ENCODE results near the gene DCAF8. TPM values are rescaled to one million over a fixed set of nuclear protein-coding genes. Genes with fewer than 3 reads are reported as not detected.
A peak's percentile ranks its signal among the peaks of the same experiment; 100 is the strongest.

Gene DCAF8
- total RNA-seq (136 TPM), polyA plus RNA-seq (ENCODE audit: insufficient read depth, low read depth, low replicate concordance) (69.6 TPM)
- long read RNA-seq, donor 1, full-length matches to known transcripts = 15 of 15 reads
- long read RNA-seq, donor 1, partial matches to known transcripts = 0 of 15 reads
- long read RNA-seq, donor 1, other reads (novel, unspliced or antisense) = 0 of 15 reads
- long read RNA-seq, donor 2, full-length matches to known transcripts = 14 of 14 reads
- long read RNA-seq, donor 2, partial matches to known transcripts = 0 of 14 reads
- long read RNA-seq, donor 2, other reads (novel, unspliced or antisense) = 0 of 14 reads
- long read RNA-seq, donor 3, full-length matches to known transcripts = 16 of 43 reads
- long read RNA-seq, donor 3, partial matches to known transcripts = 27 of 43 reads
- long read RNA-seq, donor 3, other reads (novel, unspliced or antisense) = 0 of 43 reads
- long read RNA-seq, donor 4, full-length matches to known transcripts = 11 of 11 reads
- long read RNA-seq, donor 4, partial matches to known transcripts = 0 of 11 reads
- long read RNA-seq, donor 4, other reads (novel, unspliced or antisense) = 0 of 11 reads
- long read RNA-seq, donor 5, full-length matches to known transcripts = 2 of 2 reads
- long read RNA-seq, donor 5, partial matches to known transcripts = 0 of 2 reads
- long read RNA-seq, donor 5, other reads (novel, unspliced or antisense) = 0 of 2 reads
- long read RNA-seq, donor 6, partial matches to known transcripts = 0 of 2 reads
- long read RNA-seq, donor 6, other reads (novel, unspliced or antisense) = 0 of 2 reads
- long read RNA-seq, donor 7, full-length matches to known transcripts = 50 of 119 reads
- long read RNA-seq, donor 7, partial matches to known transcripts = 22 of 119 reads
- long read RNA-seq, donor 7, other reads (novel, unspliced or antisense) = 47 of 119 reads
- long read RNA-seq, donor 8, full-length matches to known transcripts = 12 of 29 reads
- long read RNA-seq, donor 8, partial matches to known transcripts = 17 of 29 reads
- long read RNA-seq, donor 8, other reads (novel, unspliced or antisense) = 0 of 29 reads
- long read RNA-seq, donor 9, partial matches to known transcripts = 0 of 5 reads
- long read RNA-seq, donor 9, other reads (novel, unspliced or antisense) = 0 of 5 reads
- long read RNA-seq, donor 10, transcript DCAF8-212 (3 exons, 945 nt) = major isoform, 7 of 15 reads
- long read RNA-seq, donor 10, partial matches to known transcripts = 5 of 15 reads
- long read RNA-seq, donor 10, other reads (novel, unspliced or antisense) = 0 of 15 reads

GRCh38 chr1:160261893-160262794, at the start of gene DCAF8:
TSS of gene DCAF8 (minus strand) at chr1:160262549. CDS start at chr1:160244008, 18,541 bp downstream.
- FAIRE-seq (peak; percentile 55), DNase-seq (peak; percentile 98 to 100 (median 99))
- Histone ChIP-seq H3K27ac (ENCODE audit: low read depth in 2 of 2, low read length in 2 of 2) (peak within 1 kb of the TSS; percentile 98 to 99), H3K36me3 (ENCODE audit: control insufficient read depth in 2 of 3, insufficient read depth in 3 of 3, low read length in 3 of 3) (no peaks in the 10 kb centered on the region), H3K9ac (ENCODE audit: low read length in 3 of 3) (peak within 1 kb of the TSS; percentile 80 to 100 (median 98)), H3K4me1 (ENCODE audit: control insufficient read depth in 2 of 3, insufficient read depth in 2 of 3, low read depth in 1 of 3, low read length in 3 of 3) (peaks cover 4 to 11% (median 10%) of the 10 kb centered on the region in 3 donors), H3K27me3 (ENCODE audit: control insufficient read depth, insufficient read depth, low read length) (no peaks in the 10 kb centered on the region), H3K9me3 (ENCODE audit: control insufficient read depth in 2 of 3, insufficient read depth in 1 of 3, low read length in 3 of 3) (no peaks in the 10 kb centered on the region), H3K4me3 (ENCODE audit: low read length in 3 of 3) (peak within 1 kb of the TSS; percentile 94 to 98 (median 94))
- intact Hi-C loops (cut with DNase I) = no loop called here
- TF ChIP-seq CTCF (IDR thresholded peaks at IDR 0.05; ENCODE audit: borderline replicate concordance, extremely low read depth, insufficient read depth) = no peak

GRCh38 chr1:160309571-160309970, 47.2 kb upstream of the DCAF8 start:
- H3K9me3 ChIP-seq (ENCODE audit: control insufficient read depth in 2 of 3, insufficient read depth in 1 of 3, low read length in 3 of 3) = no peaks in the 10 kb centered on the region
- H3K27ac ChIP-seq (ENCODE audit: low read depth in 2 of 2, low read length in 2 of 2) = no peak overlapping the region
- no peaks in the 10 kb centered on the region for H3K4me1 ChIP-seq (ENCODE audit: control insufficient read depth in 2 of 3, insufficient read depth in 2 of 3, low read depth in 1 of 3, low read length in 3 of 3)
- no peak overlapping the region for H3K4me3 ChIP-seq (ENCODE audit: low read length in 3 of 3)
- intact Hi-C loops (cut with DNase I) = no loop called here
- H3K36me3 ChIP-seq (ENCODE audit: control insufficient read depth in 2 of 3, insufficient read depth in 3 of 3, low read length in 3 of 3) = peaks cover 13 to 80% (median 58%) of the 10 kb centered on the region in 3 donors
- no peak overlapping the region for H3K9ac ChIP-seq (ENCODE audit: low read length in 3 of 3)
- DNase-seq (no peak), FAIRE-seq (no peak)
- no peak for TF ChIP-seq CTCF (IDR thresholded peaks at IDR 0.05; ENCODE audit: borderline replicate concordance, extremely low read depth, insufficient read depth)
- H3K27me3 ChIP-seq (ENCODE audit: control insufficient read depth, insufficient read depth, low read length) = no peaks in the 10 kb centered on the region

- Histone ChIP-seq H3K9ac (ENCODE audit: low read length in 3 of 3) (no peak overlapping the region), H3K9me3 (ENCODE audit: control insufficient read depth in 2 of 3, insufficient read depth in 1 of 3, low read length in 3 of 3) (no peaks in the 10 kb centered on the region), H3K27ac (ENCODE audit: low read depth in 2 of 2, low read length in 2 of 2) (no peak overlapping the region), H3K4me3 (ENCODE audit: low read length in 3 of 3) (no peak overlapping the region), H3K4me1 (ENCODE audit: control insufficient read depth in 2 of 3, insufficient read depth in 2 of 3, low read depth in 1 of 3, low read length in 3 of 3) (no peaks in the 10 kb centered on the region), H3K27me3 (ENCODE audit: control insufficient read depth, insufficient read depth, low read length) (no peaks in the 10 kb centered on the region), H3K36me3 (ENCODE audit: control insufficient read depth in 2 of 3, insufficient read depth in 3 of 3, low read length in 3 of 3) (peaks cover 13 to 76% (median 58%) of the 10 kb centered on the region in 3 donors)
- FAIRE-seq (no peak), DNase-seq (no peak)
- intact Hi-C loops (cut with DNase I) = no loop called here
- TF ChIP-seq CTCF (IDR thresholded peaks at IDR 0.05; ENCODE audit: borderline replicate concordance, extremely low read depth, insufficient read depth) = no peak
These were observed 46.8 kb upstream of the DCAF8 start for GRCh38 chr1:160309185-160309557.

Data from kidney (tissue), 22 donors.